Right atrium auricular region (tissue), 2 donors: Measurements from ENCODE around the gene SYNDIG1L. TPM values are rescaled to one million over a fixed set of nuclear protein-coding genes. Genes with fewer than 3 reads are reported as not detected.

ENCODE experiments used
- DNase-seq: peaks from one replicate; pipeline ENCODE4 v3.0.0-alpha.2; 2019; ENCODE audit warnings: low spot score
- H3K27ac ChIP-seq, 2 donors: fragments of 200-600 bp; sonication (generic); 1 replicate in 1 of 2; 2 replicates in 1 of 2; pipeline ENCODE4 v1.5.1; 2016 to 2019
- H3K27me3 ChIP-seq, 2 donors: fragments of 200-600 bp; sonication (generic); one replicate each; pipeline versions ENCODE4 v1.5.1 to v1.6.0; 2017 to 2019
- H3K36me3 ChIP-seq: fragments of 200-600 bp; sonication (generic); one replicate; pipeline ENCODE4 v1.5.1; 2016
- H3K4me1 ChIP-seq, 2 donors: fragments of 200-600 bp; sonication (generic); one replicate each; pipeline versions ENCODE4 v1.5.1 to v1.6.0; 2017 to 2019
- H3K4me3 ChIP-seq, 2 donors: fragments of 200-600 bp; sonication (generic); 1 replicate in 1 of 2; 2 replicates in 1 of 2; pipeline ENCODE4 v1.5.1; 2017 to 2019; ENCODE audit warnings: mild to moderate bottlenecking in 1 of 2, moderate library complexity in 1 of 2
- H3K9me3 ChIP-seq, 2 donors: fragments of 200-600 bp; sonication (generic); one replicate each; pipeline ENCODE4 v1.5.1; 2019
- CTCF ChIP-seq, 2 donors: fragments of 200-600 bp; sonication (generic); IDR thresholded peaks; one replicate each; pipeline ENCODE4 v1.5.1; 2019; ENCODE audit warnings: antibody characterized with exemption in 2 of 2
- total RNA-seq, 2 donors: library from RNA; depleted of rRNA; stranded (reverse); fragments of >200 nt; gene quantifications; one replicate each; pipeline ENCODE4 v1.1.0, GENCODE V29; 2016

SYNDIG1L gene
- total RNA-seq, 2 donors from 2014 or later = 0.12 to 0.22 TPM

- Histone ChIP-seq H3K27ac (no peak overlapping the region), H3K36me3 (no peaks in the 10 kb centered on the region), H3K4me3 (no peak overlapping the region), H3K27me3 (no peaks in the 10 kb centered on the region), H3K4me1 (peaks cover 0 to 4% of the 10 kb centered on the region in 2 donors), H3K9me3 (no peaks in the 10 kb centered on the region)
- TF ChIP-seq CTCF (IDR thresholded peaks at IDR 0.05) = no peak
- DNase-seq = no peak
Observed at GRCh38 chr14:74360163-74360562, 65.8 kb downstream of the SYNDIG1L start.

GRCh38 chr14:74358176-74358829, 67.7 kb downstream of the SYNDIG1L start:
- Histone ChIP-seq H3K4me1 (peaks cover 0 to 4% of the 10 kb centered on the region in 2 donors), H3K9me3 (no peaks in the 10 kb centered on the region), H3K27me3 (no peaks in the 10 kb centered on the region), H3K4me3 (no peak overlapping the region), H3K36me3 (no peaks in the 10 kb centered on the region), H3K27ac (no peak overlapping the region)
- no peak for DNase-seq
- TF ChIP-seq CTCF (IDR thresholded peaks at IDR 0.05) = no peak

GRCh38 chr14:74357585-74357984, 68.4 kb downstream of the SYNDIG1L start:
- no peak for TF ChIP-seq CTCF (IDR thresholded peaks at IDR 0.05)
- Histone ChIP-seq H3K27ac (no peak overlapping the region), H3K36me3 (no peaks in the 10 kb centered on the region), H3K27me3 (no peaks in the 10 kb centered on the region), H3K9me3 (no peaks in the 10 kb centered on the region), H3K4me3 (no peak overlapping the region), H3K4me1 (peaks cover 0 to 3% of the 10 kb centered on the region in 2 donors)
- DNase-seq = no peak

GRCh38 chr14:74356892-74357575, 69.0 kb downstream of the SYNDIG1L start:
- no peak for TF ChIP-seq CTCF (IDR thresholded peaks at IDR 0.05)
- no peak for DNase-seq
- no peak overlapping the region for H3K27ac ChIP-seq

More at GRCh38 chr14:74356892-74357575, 69.0 kb downstream of the SYNDIG1L start:
- no peaks in the 10 kb centered on the region for H3K4me1 ChIP-seq
- H3K27me3 ChIP-seq = no peaks in the 10 kb centered on the region
- no peak overlapping the region for H3K4me3 ChIP-seq
- H3K36me3 ChIP-seq = no peaks in the 10 kb centered on the region
- no peaks in the 10 kb centered on the region for H3K9me3 ChIP-seq

Other genes with a start within 250 kb of the SYNDIG1L start
- gene VSX2, start 186.8 kb downstream of the SYNDIG1L start, total RNA-seq = not detected
- gene ABCD4, start 123.3 kb downstream of the SYNDIG1L start, total RNA-seq = 10 to 100 TPM; 17.0 to 18.1 TPM
- not detected for gene VRTN, start 77.7 kb downstream of the SYNDIG1L start, total RNA-seq
- 100 to 1,000 TPM; 194 to 242 TPM for gene NPC2, start 67.1 kb upstream of the SYNDIG1L start, total RNA-seq
- 10 to 100 TPM; 20.4 to 22.3 TPM for gene ISCA2, start 67.6 kb upstream of the SYNDIG1L start, total RNA-seq
- 100 to 1,000 TPM in 1 of 2 donors, 10 to 100 TPM in 1; 32.1 to 102 TPM for gene LTBP2, start 186.0 kb upstream of the SYNDIG1L start, total RNA-seq